HEK293 (cell line): ENCODE results near the gene NRF1.

ENCODE experiments used
- BCL11A ChIP-seq: fragments of 450-650 bp; formaldehyde crosslinking; IDR thresholded peaks from 2 replicates; pipeline ENCODE4 v1.5.1; 2016; ENCODE audit warnings: low read depth, missing biosample characterization, missing genetic modification characterization
- CTCF ChIP-seq: fragments of 450-650 bp; formaldehyde crosslinking; IDR thresholded peaks from 2 replicates; pipeline ENCODE4 v1.5.1; 2016; ENCODE audit warnings: missing biosample characterization, missing genetic modification characterization
- KLF10 ChIP-seq: fragments of 450-650 bp; IDR thresholded peaks from 2 replicates; pipeline ENCODE4 v1.5.1; 2018; ENCODE audit warnings: missing biosample characterization, mild to moderate bottlenecking, missing genetic modification characterization
- SALL2 ChIP-seq: fragments of 450-650 bp; formaldehyde crosslinking; IDR thresholded peaks from 2 replicates; pipeline ENCODE4 v1.5.0; 2017; ENCODE audit warnings: missing biosample characterization, mild to moderate bottlenecking, missing genetic modification characterization, borderline replicate concordance
- ZFP3 ChIP-seq: fragments of 450-650 bp; formaldehyde crosslinking; IDR thresholded peaks from 2 replicates; pipeline ENCODE4 v1.5.1; 2016; ENCODE audit warnings: low read depth, missing biosample characterization, missing genetic modification characterization
- ZIC2 ChIP-seq: fragments of 450-650 bp; formaldehyde crosslinking; IDR thresholded peaks from 2 replicates; pipeline ENCODE4 v1.5.1; 2016; ENCODE audit warnings: missing biosample characterization, missing genetic modification characterization
- ZNF248 ChIP-seq: fragments of 450-650 bp; formaldehyde crosslinking; IDR thresholded peaks from 2 replicates; pipeline ENCODE4 v1.5.1; 2017; ENCODE audit warnings: missing biosample characterization, missing genetic modification characterization
- ZNF335 ChIP-seq: fragments of 450-650 bp; formaldehyde crosslinking; conservative IDR thresholded peaks from 2 replicates; pipeline ENCODE4 v1.5.1; 2016; ENCODE audit warnings: missing biosample characterization, missing genetic modification characterization
- ZNF423 ChIP-seq: fragments of 450-650 bp; formaldehyde crosslinking; IDR thresholded peaks from 2 replicates; pipeline ENCODE4 v1.5.1; 2016; ENCODE audit warnings: missing biosample characterization, missing genetic modification characterization
- ZNF529 ChIP-seq: fragments of 450-650 bp; formaldehyde crosslinking; IDR thresholded peaks from 2 replicates; pipeline ENCODE4 v1.5.1; 2017; ENCODE audit warnings: missing genetic modification characterization, missing biosample characterization; ENCODE audit not compliant: insufficient replicate concordance
- ZNF664 ChIP-seq: fragments of 450-650 bp; formaldehyde crosslinking; IDR thresholded peaks from 2 replicates; pipeline ENCODE4 v1.5.1; 2016; ENCODE audit warnings: missing biosample characterization, missing genetic modification characterization
- TF ChIP-seq, protein P1 (sequence below): fragments of 450-650 bp; formaldehyde crosslinking; IDR thresholded peaks from 2 replicates; pipeline ENCODE4 v1.5.1; 2017; ENCODE audit warnings: missing biosample characterization, mild to moderate bottlenecking, missing genetic modification characterization, moderate library complexity
- TF ChIP-seq, protein P2 (sequence below): fragments of 450-650 bp; formaldehyde crosslinking; IDR thresholded peaks from 2 replicates; pipeline ENCODE4 v1.5.1; 2016; ENCODE audit warnings: missing biosample characterization, missing genetic modification characterization, low read depth

DNA sequence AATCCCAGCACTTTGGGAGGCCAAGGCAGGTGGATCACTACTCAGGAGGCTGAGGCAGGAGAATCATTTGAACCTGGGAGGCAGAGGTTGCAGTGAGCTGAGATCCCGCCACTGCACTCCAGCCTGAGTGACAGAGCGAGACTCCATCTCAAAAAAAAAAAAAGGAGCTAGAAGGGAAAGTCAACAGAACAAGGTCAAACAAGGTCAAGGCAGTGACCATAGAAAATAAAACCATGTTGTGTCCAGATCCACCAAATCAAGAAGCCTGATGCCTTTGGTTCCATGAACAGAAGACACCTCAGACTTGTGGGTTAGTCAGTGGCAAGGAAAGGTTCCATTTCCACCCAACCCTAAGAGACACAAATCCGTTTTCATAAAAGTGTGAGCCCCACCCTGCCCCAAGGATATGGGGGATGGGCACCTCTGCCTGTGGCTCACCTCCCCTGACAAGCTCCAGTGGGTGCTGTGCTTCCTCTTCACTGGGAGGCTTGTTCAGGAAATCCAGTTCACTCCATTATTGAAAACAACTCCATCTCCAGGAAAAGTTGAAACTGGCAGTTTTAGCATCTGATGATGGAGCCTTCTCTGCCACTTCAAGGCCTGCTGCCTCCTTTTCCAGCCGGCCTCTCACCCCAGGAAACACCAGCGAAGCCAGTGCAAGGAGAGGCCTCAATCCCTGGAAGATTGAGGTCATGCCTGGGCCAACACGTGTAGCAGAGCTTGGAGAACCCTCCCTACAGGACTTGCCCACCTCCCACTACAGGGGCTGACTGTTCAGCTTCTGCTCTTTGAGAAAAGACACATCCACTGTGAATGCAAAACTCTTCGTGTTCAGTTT lies 152.9 kb downstream of the NRF1 start:
- no peak for TF ChIP-seq ZNF423
- TF ChIP-seq CTCF (tag by site-specific recombination): no peak
- no peak for TF ChIP-seq ZNF529 (tag by site-specific recombination)
- no peak for TF ChIP-seq ZIC2 (tag by site-specific recombination)
- no peak for TF ChIP-seq SALL2 (tag by site-specific recombination)
- no peak for TF ChIP-seq ZNF335 (tag by site-specific recombination)
- TF ChIP-seq ZNF664 (tag by site-specific recombination): no peak
- no peak for TF ChIP-seq BCL11A (tag by site-specific recombination)
- TF ChIP-seq, protein P1, sequence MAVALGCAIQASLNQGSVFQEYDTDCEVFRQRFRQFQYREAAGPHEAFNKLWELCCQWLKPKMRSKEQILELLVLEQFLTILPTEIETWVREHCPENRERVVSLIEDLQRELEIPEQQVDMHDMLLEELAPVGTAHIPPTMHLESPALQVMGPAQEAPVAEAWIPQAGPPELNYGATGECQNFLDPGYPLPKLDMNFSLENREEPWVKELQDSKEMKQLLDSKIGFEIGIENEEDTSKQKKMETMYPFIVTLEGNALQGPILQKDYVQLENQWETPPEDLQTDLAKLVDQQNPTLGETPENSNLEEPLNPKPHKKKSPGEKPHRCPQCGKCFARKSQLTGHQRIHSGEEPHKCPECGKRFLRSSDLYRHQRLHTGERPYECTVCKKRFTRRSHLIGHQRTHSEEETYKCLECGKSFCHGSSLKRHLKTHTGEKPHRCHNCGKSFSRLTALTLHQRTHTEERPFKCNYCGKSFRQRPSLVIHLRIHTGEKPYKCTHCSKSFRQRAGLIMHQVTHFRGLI (tag by site-specific recombination): no peak
- TF ChIP-seq, protein P2, sequence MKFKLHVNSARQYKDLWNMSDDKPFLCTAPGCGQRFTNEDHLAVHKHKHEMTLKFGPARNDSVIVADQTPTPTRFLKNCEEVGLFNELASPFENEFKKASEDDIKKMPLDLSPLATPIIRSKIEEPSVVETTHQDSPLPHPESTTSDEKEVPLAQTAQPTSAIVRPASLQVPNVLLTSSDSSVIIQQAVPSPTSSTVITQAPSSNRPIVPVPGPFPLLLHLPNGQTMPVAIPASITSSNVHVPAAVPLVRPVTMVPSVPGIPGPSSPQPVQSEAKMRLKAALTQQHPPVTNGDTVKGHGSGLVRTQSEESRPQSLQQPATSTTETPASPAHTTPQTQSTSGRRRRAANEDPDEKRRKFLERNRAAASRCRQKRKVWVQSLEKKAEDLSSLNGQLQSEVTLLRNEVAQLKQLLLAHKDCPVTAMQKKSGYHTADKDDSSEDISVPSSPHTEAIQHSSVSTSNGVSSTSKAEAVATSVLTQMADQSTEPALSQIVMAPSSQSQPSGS (tag by site-specific recombination): no peak
- no peak for TF ChIP-seq KLF10 (tag by site-specific recombination)
- no peak for TF ChIP-seq ZFP3 (tag by site-specific recombination)
- TF ChIP-seq ZNF248 (tag by site-specific recombination): no peak
